GM19397 (cell line): ENCODE data around the gene FAM171A1.

Source experiments
- ATAC-seq: cut with Tn5 transposase; IDR thresholded peaks from one replicate; pipeline ENCODE4 v1.9.1; 2021; ENCODE audit warnings: mild to moderate bottlenecking, moderate library complexity; ENCODE audit not compliant: unreplicated experiment

FAM171A1 gene

GRCh38 chr10:15181576-15182156 lies 189.4 kb downstream of the FAM171A1 start:
- no peak for ATAC-seq

GRCh38 chr10:15180736-15181135 lies 190.4 kb downstream of the FAM171A1 start:
- no peak for ATAC-seq

- ATAC-seq = no peak
Observed at GRCh38 chr10:15176269-15176668, 194.8 kb downstream of the FAM171A1 start.

- ATAC-seq = no peak
Observed at GRCh38 chr10:15175587-15175986, 195.5 kb downstream of the FAM171A1 start.

- no peak for ATAC-seq
Observed at GRCh38 chr10:15172306-15172840, 198.7 kb downstream of the FAM171A1 start.

GRCh38 chr10:15169555-15170401 lies 201.3 kb downstream of the FAM171A1 start:
- no peak for ATAC-seq

GRCh38 chr10:15168786-15169554 lies 202.1 kb downstream of the FAM171A1 start:
- peak; percentile 34 for ATAC-seq

GRCh38 chr10:15168291-15168785 lies 202.8 kb downstream of the FAM171A1 start, which contains the start of gene NMT2:
Gene NMT2, minus strand, starts transcription at chr10:15168693. Its CDS starts 81 bp downstream, at chr10:15168612.
- ATAC-seq = peak; percentile 89

GRCh38 chr10:15167411-15168290 lies 203.4 kb downstream of the FAM171A1 start:
- ATAC-seq = peak; percentile 45

- ATAC-seq = no peak
Observed at GRCh38 chr10:15166325-15166724, 204.8 kb downstream of the FAM171A1 start.

GRCh38 chr10:15163253-15163828 lies 207.7 kb downstream of the FAM171A1 start:
- ATAC-seq = no peak
